Heart left ventricle (tissue), 16 donors: ENCODE measurements around the gene L3HYPDH. TPM values are rescaled to one million over a fixed set of nuclear protein-coding genes. Genes with fewer than 3 reads are reported as not detected.

Source experiments
- ATAC-seq, 4 donors: fragments of 200-7000 bp; cut with Tn5 transposase; one replicate each; pipeline ENCODE4 v1.9.1; 2020 to 2022; ENCODE audit warnings: moderate library complexity in 4 of 4, mild to moderate bottlenecking in 3 of 4, moderate number of reproducible peaks in 1 of 4
- DNase-seq, 5 donors: peaks; one replicate each; pipeline ENCODE4 v3.0.0-alpha.2; 2020
- H3K27ac ChIP-seq, 12 donors: fragments of 200-600 bp; sonication (generic) in 4 of 12; one replicate each; pipeline versions ENCODE4 v1.5.0 to v1.8.0; 2016 to 2022; ENCODE audit warnings: mild to moderate bottlenecking in 2 of 12
- H3K27me3 ChIP-seq, 9 donors: fragments of 200-600 bp; sonication (generic) in 2 of 9; one replicate each; pipeline versions ENCODE4 v1.5.1 to v1.8.0; 2016 to 2022; ENCODE audit warnings: mild to moderate bottlenecking in 3 of 9
- H3K36me3 ChIP-seq, 9 donors: fragments of 200-600 bp; sonication (generic) in 2 of 9; one replicate each; pipeline versions ENCODE4 v1.5.0 to v1.8.0; 2018 to 2022; ENCODE audit warnings: mild to moderate bottlenecking in 2 of 9
- H3K4me1 ChIP-seq, 12 donors: fragments of 200-600 bp; sonication (generic) in 4 of 12; one replicate each; pipeline versions ENCODE4 v1.5.0 to v1.8.0; 2016 to 2022; ENCODE audit warnings: mild to moderate bottlenecking in 3 of 12
- H3K4me3 ChIP-seq, 12 donors: fragments of 200-600 bp; sonication (generic) in 4 of 12; one replicate each; pipeline versions ENCODE4 v1.5.0 to v1.8.0; 2017 to 2022; ENCODE audit warnings: mild to moderate bottlenecking in 9 of 12, moderate library complexity in 4 of 12
- H3K9me3 ChIP-seq, 12 donors: fragments of 200-600 bp; sonication (generic) in 4 of 12; one replicate each; pipeline versions ENCODE4 v1.5.0 to v1.8.0; 2016 to 2022; ENCODE audit warnings: mild to moderate bottlenecking in 1 of 12
- CTCF ChIP-seq, 12 donors: fragments of 200-600 bp; sonication (generic) in 4 of 12; IDR thresholded peaks; one replicate each; pipeline versions ENCODE4 v1.5.0 to v1.8.0; 2018 to 2022; ENCODE audit warnings: antibody characterized with exemption in 12 of 12, mild to moderate bottlenecking in 5 of 12
- POLR2A ChIP-seq, 2 donors: fragments of 450-650 bp; IDR thresholded peaks; one replicate each; pipeline ENCODE4 v1.6.1; 2017; ENCODE audit warnings: antibody characterized with exemption in 2 of 2, mild to moderate bottlenecking in 2 of 2, moderate library complexity in 2 of 2
- WGBS, 4 donors: extraction: QIAGEN DNeasy Blood & Tissue Kit in 2 of 4; methylation state at CpG; one replicate each; pipeline versions ENCODE4 v1.1.5 to v1.1.7; 2013 to 2018; 5-methylcytosine and 5-hydroxymethylcytosine counted together
- intact Hi-C, 10 donors: fragments of 100-400 bp; cut with DNase I; formaldehyde crosslinking; loops; one replicate each; pipeline versions ENCODE4 v1.11.1 to v1.14.2; 2022
- polyA plus RNA-seq, 2 donors: library from polyadenylated mRNA; stranded (reverse); fragments of 200-250 nt; gene quantifications; one replicate each; pipeline ENCODE4 v1.2.3, GENCODE V29; 2013
- total RNA-seq, 9 donors: library from RNA; depleted of rRNA in 2 of 9; stranded (reverse); fragments of >200 nt in 2 of 9; fragmentation: NEBNext Ultra II Directional in 3 of 9; extraction: Animal tissue kit (Norgen Biotek cat#: 25700) in 3 of 9; gene quantifications; one replicate each; pipeline versions ENCODE4 v1.1.0 to v1.2.4, GENCODE V29; 2016 to 2023
- donor health status: ischemic (EF 13 %, LVEDD 7.1; RV severe dilation, severe dysfunction).
- donor health status: healthy with polysubstance abuse.
- donor health status: DM: no; HTN: yes; CAD: no.
- donor health status: DM: no; HTN: no; CAD: no.
- donor health status: ischemic (EF 25% LVEDD 6.9; RV normal size, moderate dysfunction).
- donor health status: ischemic (EF 25% LVEDD 5.7; RV mildly dilated, moderate dysfunction).
- donor health status: healthy.
- donor health status: DM: yes; HTN: yes; CAD: no.
- donor health status: ischemic (EF 35%, LVEDD 5.7; RV mildly dilated, moderate dysfunction).
- donor health status: nonischemic (EF 11% LVEDD 7.7; RV severe dilation, severe dysfunction).
- donor health status: DM: yes; HTN: yes; CAD: no.
- donor health status: PGD.
- donor health status: ischemic (EF 29% LVEDD 5.4; RV normal size, mild dysfunction).
- donor health status: nonischemic (EF 23%, LVEDD 6.1; RV moderate dilation, normal function).

The L3HYPDH gene
- total and polyA plus RNA-seq, 11 donors = 7.4 to 18.9 (median 14.1) TPM

- ATAC-seq (no peak), DNase-seq (no peak)
- no peak for TF ChIP-seq CTCF (IDR thresholded peaks at IDR 0.05)
- TF ChIP-seq POLR2A (IDR thresholded peaks at IDR 0.05) = no peak
- 56 to 69% (median 64%) methylated on average over 2 of the region's 2 CpGs for WGBS, 4 donors
- peaks cover 0 to 6% (median under 1%) of the 10 kb centered on the region in 9 donors for H3K36me3 ChIP-seq
- H3K4me3 ChIP-seq = no peak overlapping the region
- H3K27ac ChIP-seq = no peak overlapping the region
- intact Hi-C loops = no loop called here
- H3K27me3 ChIP-seq = peaks cover 0 to 4% (median 0%) of the 10 kb centered on the region in 9 donors
- no peaks in the 10 kb centered on the region for H3K4me1 ChIP-seq
- no peaks in the 10 kb centered on the region for H3K9me3 ChIP-seq
These were observed 25.8 kb upstream of the L3HYPDH start for GRCh38 chr14:59510001-59510400.

- Histone ChIP-seq H3K4me3 (no peak overlapping the region), H3K27ac (no peak overlapping the region), H3K27me3 (peaks cover 0 to 4% (median 0%) of the 10 kb centered on the region in 9 donors), H3K4me1 (no peaks in the 10 kb centered on the region), H3K36me3 (peaks cover 0 to 15% (median 7%) of the 10 kb centered on the region in 9 donors), H3K9me3 (no peaks in the 10 kb centered on the region)
- DNase-seq (no peak), ATAC-seq (no peak)
- TF ChIP-seq CTCF (IDR thresholded peaks at IDR 0.05) (no peak), POLR2A (IDR thresholded peaks at IDR 0.05) (no peak)
- WGBS, 4 donors = 80 to 82% (median 82%) methylated on average over 3 of the region's 3 CpGs
- intact Hi-C loops = loop anchor here in 1 of 10 donors (10.0 kb wide), 1 partner anchor 676 kb away; no protein-coding TSS in a partner anchor
These were observed 24.9 kb upstream of the L3HYPDH start for GRCh38 chr14:59509101-59509500.

GRCh38 chr14:59507752-59508103, 23.5 kb upstream of the L3HYPDH start:
- H3K36me3 ChIP-seq = peaks cover 0 to 28% (median 16%) of the 10 kb centered on the region in 9 donors
- no peak overlapping the region for H3K4me3 ChIP-seq
- no peaks in the 10 kb centered on the region for H3K9me3 ChIP-seq
- H3K27me3 ChIP-seq = peaks cover 0 to 4% (median 0%) of the 10 kb centered on the region in 9 donors
- ATAC-seq (no peak), DNase-seq (no peak)
- no peak for TF ChIP-seq CTCF (IDR thresholded peaks at IDR 0.05)
- TF ChIP-seq POLR2A (IDR thresholded peaks at IDR 0.05) = no peak
- intact Hi-C loops = loop anchor here in 1 of 10 donors (10.0 kb wide), 1 partner anchor 677 kb away; no protein-coding TSS in a partner anchor
- WGBS, 4 donors = 91 to 92% (median 91%) methylated on average over 3 of the region's 3 CpGs
- no peaks in the 10 kb centered on the region for H3K4me1 ChIP-seq
- no peak overlapping the region for H3K27ac ChIP-seq

- H3K27me3 ChIP-seq = peaks cover 0 to 4% (median 0%) of the 10 kb centered on the region in 9 donors
These were observed 23.0 kb upstream of the L3HYPDH start for GRCh38 chr14:59507063-59507751.

More at GRCh38 chr14:59507063-59507751, 23.0 kb upstream of the L3HYPDH start:
- H3K4me1 ChIP-seq = no peaks in the 10 kb centered on the region
- DNase-seq (peak in 3 of 5 donors; percentile 17 to 40 (median 23)), ATAC-seq (peak in 3 of 4 donors; percentile 63 to 81 (median 77))
- H3K36me3 ChIP-seq = peaks cover 0 to 33% (median 16%) of the 10 kb centered on the region in 9 donors
- TF ChIP-seq POLR2A (IDR thresholded peaks at IDR 0.05) (no peak), CTCF (IDR thresholded peaks at IDR 0.05) (peak; percentile 53 to 72 (median 64))
- no peak overlapping the region for H3K27ac ChIP-seq
- H3K4me3 ChIP-seq = no peak overlapping the region
- intact Hi-C loops = loop anchor here in 1 of 10 donors (10.0 kb wide), 1 partner anchor 678 kb away; no protein-coding TSS in a partner anchor
- no peaks in the 10 kb centered on the region for H3K9me3 ChIP-seq
